GM12878 (cell line): Measurements from ENCODE around the gene SLC26A1. TPM values are rescaled to one million over a fixed set of nuclear protein-coding genes. Genes with fewer than 3 reads are reported as not detected.

Source experiments
- BCLAF1 ChIP-seq: fragments of 450-650 bp; IDR thresholded peaks from 2 replicates; pipeline ENCODE4 v1.6.1; 2017; ENCODE audit warnings: antibody characterized with exemption, mild to moderate bottlenecking, moderate library complexity
- E2F4 ChIP-seq: IDR thresholded peaks from 2 replicates; pipeline ENCODE4 v1.6.1; 2012; ENCODE audit warnings: low read depth, low read length, improper control_type of control experiment
- GABPA ChIP-seq: IDR thresholded peaks from 2 replicates; pipeline ENCODE4 v1.6.1; 2014; ENCODE audit warnings: antibody characterized with exemption, low read depth, mild to moderate bottlenecking, inconsistent platforms
- GATAD2B ChIP-seq: fragments of 450-650 bp; conservative IDR thresholded peaks from 2 replicates; pipeline ENCODE4 v1.6.1; 2017; ENCODE audit warnings: low read depth, mild to moderate bottlenecking, moderate library complexity
- HDAC2 ChIP-seq: fragments of 200-600 bp; sonication (generic); IDR thresholded peaks from 2 replicates; pipeline ENCODE4 v1.6.1; 2017
- HSF1 ChIP-seq: fragments of 150-350 bp; IDR thresholded peaks from 2 replicates; pipeline ENCODE4 v1.6.1; 2014; ENCODE audit warnings: mild to moderate bottlenecking, low read depth, low read length
- LARP7 ChIP-seq: fragments of 450-650 bp; IDR thresholded peaks from 2 replicates; pipeline ENCODE4 v1.6.1; 2017; ENCODE audit warnings: mild to moderate bottlenecking
- MAX ChIP-seq: IDR thresholded peaks from 2 replicates; pipeline ENCODE4 v1.6.1; 2012; ENCODE audit warnings: low read depth, low read length, improper control_type of control experiment
- MEF2A ChIP-seq: IDR thresholded peaks from 2 replicates; pipeline ENCODE4 v1.6.1; 2011; ENCODE audit warnings: low read depth, mild to moderate bottlenecking, low read length, moderate library complexity; ENCODE audit not compliant: insufficient read depth
- MLLT1 ChIP-seq: fragments of 450-650 bp; IDR thresholded peaks from 2 replicates; pipeline ENCODE4 v1.6.1; 2016; ENCODE audit warnings: mild to moderate bottlenecking
- MXI1 ChIP-seq: fragments of 150-350 bp; IDR thresholded peaks from 2 replicates; pipeline ENCODE4 v1.6.1; 2011; ENCODE audit warnings: low read depth, mild to moderate bottlenecking, inconsistent platforms, low read length, improper control_type of control experiment
- PAX5 ChIP-seq: IDR thresholded peaks from 2 replicates; pipeline ENCODE4 v1.6.1; 2011; ENCODE audit warnings: low read depth, low read length, borderline replicate concordance
- RB1 ChIP-seq: fragments of 450-650 bp; formaldehyde crosslinking; IDR thresholded peaks from 2 replicates; pipeline ENCODE4 v1.6.1; 2017; ENCODE audit warnings: mild to moderate bottlenecking, borderline replicate concordance
- RBBP5 ChIP-seq: fragments of 200-600 bp; sonication (generic); conservative IDR thresholded peaks from 2 replicates; pipeline ENCODE4 v1.6.1; 2016
- RELA ChIP-seq: fragments of 450-650 bp; IDR thresholded peaks from 2 replicates; pipeline ENCODE4 v1.8.0; 2014; ENCODE audit warnings: borderline replicate concordance; ENCODE audit not compliant: partially characterized antibody
- SIN3A ChIP-seq: IDR thresholded peaks from 2 replicates; pipeline ENCODE4 v1.6.1; 2012; ENCODE audit warnings: low read depth, low read length, improper control_type of control experiment
- SMAD1 ChIP-seq: fragments of 450-650 bp; IDR thresholded peaks from 2 replicates; pipeline ENCODE4 v1.6.1; 2018; ENCODE audit warnings: mild to moderate bottlenecking, low read depth; ENCODE audit not compliant: partially characterized antibody
- TAF1 ChIP-seq: IDR thresholded peaks from 2 replicates; pipeline ENCODE4 v1.6.1; 2011; ENCODE audit warnings: mild to moderate bottlenecking, low read depth, low read length, borderline replicate concordance
- USF1 ChIP-seq: IDR thresholded peaks from 2 replicates; pipeline ENCODE4 v1.6.1; 2011; ENCODE audit warnings: borderline replicate concordance, low read depth, mild to moderate bottlenecking, moderate library complexity, mixed read lengths, low read length; ENCODE audit not compliant: insufficient read depth; ENCODE audit errors: extremely low read length
- ZNF207 ChIP-seq: fragments of 450-650 bp; IDR thresholded peaks from 2 replicates; pipeline ENCODE4 v1.6.1; 2014; ENCODE audit warnings: antibody characterized with exemption, mild to moderate bottlenecking, borderline replicate concordance
- ZNF24 ChIP-seq: fragments of 450-650 bp; IDR thresholded peaks from 2 replicates; pipeline ENCODE4 v1.6.1; 2017; ENCODE audit warnings: antibody characterized with exemption, mild to moderate bottlenecking
- ZNF384 ChIP-seq: IDR thresholded peaks from 2 replicates; pipeline ENCODE4 v1.6.1; 2012; ENCODE audit warnings: low read depth, mild to moderate bottlenecking, low read length, improper control_type of control experiment, borderline replicate concordance
- polyA plus RNA-seq, 11 experiments: library from polyadenylated mRNA; depleted of rRNA in 4 of 11; unstranded in 6 of 11; stranded (reverse) in 5 of 11; fragments of >200 nt; fragmentation: Nextera tagmentation in 4 of 11; fragmentation: Illumina TruSeq in 1 of 11; extraction: Ambion mirVana in 4 of 11; extraction: Trizol in 1 of 11; gene quantifications; 1 replicate in 1 of 11; 2 replicates in 10 of 11; pipeline versions ENCODE4 v1.2.1 to v1.2.3, GENCODE V29; 2011 to 2016; ENCODE audit warnings: inconsistent platforms in 2 of 11, missing spikeins in 2 of 11, low read depth in 1 of 11
- total RNA-seq, 4 experiments: library from RNA; depleted of rRNA in 3 of 4; stranded (reverse); fragments of >200 nt in 3 of 4; fragmentation: Illumina TruSeq in 1 of 4; extraction: Trizol in 1 of 4; gene quantifications; 2 replicates each; pipeline versions ENCODE4 v1.2.1 to v1.2.3, GENCODE V29; 2013 to 2021

Gene SLC26A1
- total and polyA plus RNA-seq, 10 of the 15 experiments (the other 5 are each of a cell fraction or from before 2014, with no cell fraction given), result 0.05 to 0.96 (median 0.28) TPM; not detected in 5

GRCh38 chr4:986879-987623 lies 6.2 kb downstream of the SLC26A1 start, which contains the start of gene IDUA (continued):
- TF ChIP-seq TAF1, result no peak
- TF ChIP-seq SIN3A, result peak; percentile 89; the same call in 1 of the 2 replicates
- TF ChIP-seq ZNF207, result peak; percentile 96
- no peak for TF ChIP-seq MLLT1
- peak; percentile 86 for TF ChIP-seq USF1
- no peak for TF ChIP-seq PAX5
- no peak for TF ChIP-seq ZNF384
- TF ChIP-seq BCLAF1, result 0 out of 2 replicates have a peak, but pooled peaks have one; percentile 61
- peak; percentile 92 for TF ChIP-seq MXI1
- peak; percentile 9 for TF ChIP-seq RELA
- TF ChIP-seq HSF1, result no peak
- no peak for TF ChIP-seq GABPA
- peak; percentile 84; the same call in 1 of the 2 replicates for TF ChIP-seq RB1
- TF ChIP-seq MEF2A, result no peak
- TF ChIP-seq MAX, result peak; percentile 75
- TF ChIP-seq LARP7, result peak; percentile 98
- peak; percentile 40; the same call in 1 of the 2 replicates for TF ChIP-seq ZNF24
- TF ChIP-seq GATAD2B, result peak; percentile 100
- TF ChIP-seq SMAD1, result no peak
- TF ChIP-seq RBBP5, result no peak
- no peak for TF ChIP-seq E2F4
- TF ChIP-seq HDAC2, result no peak
